ENCODE results near the gene SLCO1B3.

DNA sequence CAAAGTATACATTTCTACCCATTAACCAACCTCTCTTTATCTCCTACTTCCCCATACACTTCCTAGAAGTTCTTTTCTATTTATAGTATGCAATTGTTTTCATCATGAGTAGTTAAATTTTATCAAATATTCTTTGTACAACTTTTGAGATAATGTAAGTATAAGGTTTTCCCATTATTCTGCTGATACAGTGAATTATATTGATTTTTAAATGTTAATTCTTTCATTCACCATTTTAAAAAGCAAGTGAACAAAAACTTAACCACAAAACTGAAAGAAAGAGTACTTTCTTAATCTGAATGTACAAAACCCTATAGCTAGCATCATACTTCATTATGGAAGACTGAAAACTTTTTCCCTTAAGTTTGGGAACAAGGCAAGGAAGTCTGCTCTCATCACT is 9.5 kb upstream of the SLCO1B3 start:
- TF ChIP-seq RFX5 (IDR thresholded peaks at IDR 0.05; ENCODE audit: low read depth, low read length) (no peak), RELA (IDR thresholded peaks at IDR 0.05; ENCODE audit: borderline replicate concordance, partially characterized antibody) (no peak), KDM1A (IDR thresholded peaks at IDR 0.05; ENCODE audit: borderline replicate concordance) (no peak)
- TF ChIP-seq, protein P1, sequence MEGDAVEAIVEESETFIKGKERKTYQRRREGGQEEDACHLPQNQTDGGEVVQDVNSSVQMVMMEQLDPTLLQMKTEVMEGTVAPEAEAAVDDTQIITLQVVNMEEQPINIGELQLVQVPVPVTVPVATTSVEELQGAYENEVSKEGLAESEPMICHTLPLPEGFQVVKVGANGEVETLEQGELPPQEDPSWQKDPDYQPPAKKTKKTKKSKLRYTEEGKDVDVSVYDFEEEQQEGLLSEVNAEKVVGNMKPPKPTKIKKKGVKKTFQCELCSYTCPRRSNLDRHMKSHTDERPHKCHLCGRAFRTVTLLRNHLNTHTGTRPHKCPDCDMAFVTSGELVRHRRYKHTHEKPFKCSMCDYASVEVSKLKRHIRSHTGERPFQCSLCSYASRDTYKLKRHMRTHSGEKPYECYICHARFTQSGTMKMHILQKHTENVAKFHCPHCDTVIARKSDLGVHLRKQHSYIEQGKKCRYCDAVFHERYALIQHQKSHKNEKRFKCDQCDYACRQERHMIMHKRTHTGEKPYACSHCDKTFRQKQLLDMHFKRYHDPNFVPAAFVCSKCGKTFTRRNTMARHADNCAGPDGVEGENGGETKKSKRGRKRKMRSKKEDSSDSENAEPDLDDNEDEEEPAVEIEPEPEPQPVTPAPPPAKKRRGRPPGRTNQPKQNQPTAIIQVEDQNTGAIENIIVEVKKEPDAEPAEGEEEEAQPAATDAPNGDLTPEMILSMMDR (IDR thresholded peaks at IDR 0.05 in 2 of 3, conservative IDR thresholded peaks at IDR 0.05 in 1 of 3; ENCODE audit: control insufficient read depth in 2 of 3, extremely low read depth in 1 of 3, insufficient read depth in 1 of 3, low read depth in 3 of 3, low read length in 3 of 3), result no peak

All from GM12878 (cell line).